HG03378 (cell line): Measurements from ENCODE around the gene RASL12.

Experiments used
- ATAC-seq: cut with Tn5 transposase; IDR thresholded peaks from one replicate; pipeline ENCODE4 v1.9.1; 2021; ENCODE audit warnings: mild to moderate bottlenecking, moderate library complexity; ENCODE audit not compliant: unreplicated experiment

RASL12 gene

GRCh38 chr15:65092911-65093792 is 25.4 kb upstream of the RASL12 start:
- no peak for ATAC-seq

GRCh38 chr15:65091946-65092770 is 24.4 kb upstream of the RASL12 start:
- ATAC-seq, result no peak

GRCh38 chr15:65089206-65089824 is 21.5 kb upstream of the RASL12 start:
- no peak for ATAC-seq

GRCh38 chr15:65088643-65089021 is 20.8 kb upstream of the RASL12 start:
- no peak for ATAC-seq

- no peak for ATAC-seq
Measured at GRCh38 chr15:65087873-65088642, 20.3 kb upstream of the RASL12 start.

- ATAC-seq, result no peak
Measured at GRCh38 chr15:65087411-65087810, 19.6 kb upstream of the RASL12 start.

- ATAC-seq, result no peak
Measured at GRCh38 chr15:65086680-65087111, 18.9 kb upstream of the RASL12 start.

GRCh38 chr15:65085990-65086679 is 18.3 kb upstream of the RASL12 start:
- no peak for ATAC-seq

GRCh38 chr15:65085207-65085753 is 17.5 kb upstream of the RASL12 start:
- no peak for ATAC-seq

GRCh38 chr15:65084500-65085206 is 16.9 kb upstream of the RASL12 start:
- ATAC-seq, result no peak

GRCh38 chr15:65083262-65083701 is 15.5 kb upstream of the RASL12 start:
- no peak for ATAC-seq

GRCh38 chr15:65082303-65082953 is 14.6 kb upstream of the RASL12 start:
- no peak for ATAC-seq

- ATAC-seq, result no peak
Measured at GRCh38 chr15:65081758-65082157, 14.0 kb upstream of the RASL12 start.

GRCh38 chr15:65081270-65081669 is 13.5 kb upstream of the RASL12 start:
- ATAC-seq, result no peak

- no peak for ATAC-seq
Measured at GRCh38 chr15:65079580-65079979, 11.8 kb upstream of the RASL12 start.

GRCh38 chr15:65077981-65078352 is 10.2 kb upstream of the RASL12 start:
- ATAC-seq, result no peak

GRCh38 chr15:65077291-65077980 is 9.6 kb upstream of the RASL12 start:
- no peak for ATAC-seq
